HG03460 (cell line): ENCODE data around the gene CTCFL.

Experiments used
- ATAC-seq: cut with Tn5 transposase; IDR thresholded peaks from one replicate; pipeline ENCODE4 v1.9.1; 2021; ENCODE audit not compliant: unreplicated experiment

The CTCFL gene

DNA sequence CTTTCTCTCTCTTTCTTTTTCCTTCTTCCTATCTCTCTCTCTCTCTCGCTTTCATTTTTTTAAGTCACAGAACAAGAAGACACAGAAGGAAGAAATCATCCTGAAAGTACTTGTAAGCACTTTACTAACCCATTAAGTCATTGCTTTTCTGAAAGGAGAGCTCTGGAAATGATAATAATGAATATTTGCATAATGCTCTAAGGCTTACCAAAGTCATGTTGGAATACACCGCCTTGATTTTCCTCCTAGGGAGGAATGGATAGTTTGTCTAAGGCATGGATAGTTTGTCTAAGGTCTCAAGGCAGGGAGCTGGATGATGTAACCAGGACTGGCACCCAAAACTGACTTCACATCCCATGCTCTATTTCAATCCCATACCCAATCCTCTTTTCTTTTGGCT, 12.9 kb upstream of the CTCFL start:
- ATAC-seq, result no peak

DNA sequence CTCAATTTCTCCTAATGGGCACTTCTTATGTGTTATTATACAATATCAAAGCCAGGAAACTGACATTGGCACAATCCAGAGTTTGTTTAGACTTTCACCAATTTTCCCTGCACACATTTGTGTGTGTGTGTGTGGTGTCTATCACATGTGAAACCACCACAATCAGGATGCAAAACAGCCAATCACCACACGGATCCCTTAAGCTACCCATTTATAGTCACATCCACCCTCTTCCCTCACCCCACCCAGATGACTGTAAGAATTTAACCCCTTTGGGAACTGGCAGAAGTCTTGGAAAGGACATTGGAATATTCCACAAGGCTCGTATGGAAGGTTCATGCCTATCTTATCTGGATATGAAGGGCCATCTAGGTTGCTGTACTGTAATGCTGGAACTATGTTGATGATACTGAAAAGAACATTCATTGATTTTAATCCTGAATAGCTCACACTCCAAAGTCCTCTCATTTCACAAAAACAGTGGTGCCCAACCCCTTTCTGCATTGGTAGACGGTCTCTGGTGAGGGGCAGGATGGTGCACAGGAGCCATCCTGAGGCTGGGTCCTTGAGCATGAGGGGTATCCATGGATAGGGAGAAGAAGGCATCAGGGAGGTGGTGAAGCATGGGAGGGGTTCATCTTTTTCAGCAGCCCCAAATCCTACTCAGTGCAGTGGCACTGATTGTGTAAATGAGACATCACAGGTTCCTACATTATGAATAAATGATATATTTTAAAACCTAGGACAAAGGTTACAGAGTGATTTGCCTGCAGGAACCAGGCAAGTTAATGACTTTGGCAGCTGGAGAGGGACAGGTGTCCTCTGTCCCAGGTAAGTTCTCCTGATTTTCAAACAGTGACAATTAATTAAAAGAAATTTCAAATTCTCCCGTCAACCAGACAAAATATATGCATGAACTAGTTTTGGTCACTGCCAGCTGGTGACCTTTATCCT, 12.1 kb upstream of the CTCFL start:
- no peak for ATAC-seq

DNA sequence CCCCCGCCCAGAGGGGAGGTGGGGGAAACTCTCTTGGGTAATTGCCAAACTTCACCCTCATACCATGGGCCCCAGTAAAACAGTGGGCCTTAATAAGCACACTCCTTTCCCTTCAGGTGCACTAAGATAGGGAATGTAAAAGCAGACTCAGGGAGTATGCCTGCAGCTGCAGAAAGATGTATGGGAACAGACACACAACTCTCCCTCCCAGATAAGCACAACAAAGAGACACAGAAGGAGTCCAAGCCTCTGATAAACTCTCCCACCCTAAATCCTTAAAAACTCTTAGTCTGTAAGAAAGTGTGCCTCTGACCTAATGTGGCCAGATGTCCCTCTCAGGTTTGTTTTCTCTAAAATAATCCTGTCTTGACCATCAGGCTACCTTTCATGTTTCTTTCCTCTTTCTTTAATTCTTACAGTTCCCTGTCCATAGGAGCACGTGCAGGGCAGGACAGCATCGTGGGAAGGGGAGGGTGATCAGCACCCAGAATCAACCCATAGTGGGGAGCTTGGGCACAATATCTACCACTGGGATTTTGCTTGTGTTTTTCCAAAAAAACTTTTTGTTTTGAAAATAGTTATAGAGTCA, 11.3 kb upstream of the CTCFL start:
- no peak for ATAC-seq

DNA sequence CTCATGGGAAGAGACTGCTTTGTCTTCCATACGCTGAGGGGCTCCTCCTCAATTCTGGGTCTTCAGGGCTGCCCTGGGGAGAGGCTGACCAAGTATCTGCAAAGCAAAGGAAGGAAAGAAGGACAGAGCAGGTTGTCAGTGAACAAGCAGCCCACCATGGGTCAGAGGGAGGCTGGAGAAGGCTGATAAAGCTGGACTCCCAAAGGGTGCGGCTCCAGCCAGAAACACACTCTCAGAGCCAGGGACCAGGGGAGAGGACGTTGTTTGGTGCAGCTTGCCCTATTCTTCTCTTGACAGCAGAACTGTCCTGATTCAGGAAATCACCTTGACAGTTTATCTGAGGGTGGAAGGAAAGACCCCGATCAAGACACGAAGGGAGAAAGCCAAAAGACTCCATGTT, 10.4 kb upstream of the CTCFL start:
- ATAC-seq, result no peak

DNA sequence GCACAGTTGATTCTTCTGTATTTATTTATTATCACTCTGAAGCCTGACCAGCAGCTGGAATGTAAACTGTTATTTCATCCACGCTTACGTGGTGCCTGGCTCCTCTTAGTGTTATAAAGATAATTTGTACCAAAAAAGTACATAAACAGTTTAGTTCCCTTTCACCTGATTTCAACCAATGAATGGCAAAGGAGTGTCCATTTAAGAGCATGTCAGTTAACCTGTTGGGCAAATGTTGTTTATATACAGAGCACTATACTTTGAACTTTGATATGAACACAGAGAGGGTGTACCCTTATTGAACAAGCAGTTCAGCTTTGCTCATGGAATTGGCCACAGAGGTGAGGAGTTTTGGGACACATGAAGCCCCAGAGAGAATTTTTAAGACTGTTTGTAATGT, 7.2 kb upstream of the CTCFL start:
- no peak for ATAC-seq

DNA sequence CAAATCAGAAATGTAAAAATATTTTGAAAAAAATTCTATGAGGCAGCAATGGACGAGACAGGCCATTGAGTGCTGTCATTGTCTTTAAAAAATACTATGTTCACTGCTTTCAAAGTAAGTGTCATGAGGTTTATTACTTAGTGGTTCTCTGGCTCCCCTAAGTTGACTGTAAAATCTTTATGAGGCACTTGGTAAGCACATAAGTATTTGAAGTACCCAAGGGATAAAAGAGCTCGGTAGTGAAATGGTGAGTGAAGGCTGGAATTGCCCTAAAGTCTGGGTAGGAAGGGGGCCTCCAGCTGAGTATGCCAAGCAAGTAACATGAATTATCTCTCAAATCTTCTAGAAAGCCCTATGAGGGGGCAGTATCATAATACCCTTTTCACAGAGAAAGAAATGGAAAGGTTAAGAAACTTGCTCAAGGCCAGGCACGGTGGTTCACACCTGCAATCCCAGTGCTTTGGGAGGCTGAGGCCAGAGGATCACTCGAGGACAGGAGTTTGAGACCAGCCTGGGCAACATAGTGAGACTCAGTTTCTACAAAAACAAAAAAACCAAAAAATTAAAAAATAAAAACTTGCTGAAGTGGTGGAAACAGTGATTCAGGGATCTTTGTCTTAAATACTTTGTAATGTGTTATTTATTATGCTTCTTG, 5.5 kb upstream of the CTCFL start:
- no peak for ATAC-seq

DNA sequence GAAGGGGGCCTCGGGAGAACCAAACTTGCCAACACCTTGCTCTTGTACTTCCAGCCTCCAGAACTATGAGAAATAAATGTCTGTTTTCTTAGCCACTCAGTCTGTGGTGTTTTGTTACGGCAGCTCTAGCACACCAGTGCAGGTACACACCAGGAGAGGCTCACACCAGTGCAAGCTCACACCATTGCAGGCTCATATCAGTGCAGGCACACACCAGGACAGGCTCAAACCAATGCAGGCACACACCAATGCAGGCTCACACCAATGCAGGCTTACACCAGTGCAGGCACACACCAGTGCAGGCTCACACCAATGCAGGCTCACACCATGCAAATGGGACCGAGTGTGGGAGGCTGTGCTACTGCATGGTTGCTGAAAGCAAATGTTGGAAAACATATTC, 4.9 kb upstream of the CTCFL start:
- ATAC-seq, result no peak

DNA sequence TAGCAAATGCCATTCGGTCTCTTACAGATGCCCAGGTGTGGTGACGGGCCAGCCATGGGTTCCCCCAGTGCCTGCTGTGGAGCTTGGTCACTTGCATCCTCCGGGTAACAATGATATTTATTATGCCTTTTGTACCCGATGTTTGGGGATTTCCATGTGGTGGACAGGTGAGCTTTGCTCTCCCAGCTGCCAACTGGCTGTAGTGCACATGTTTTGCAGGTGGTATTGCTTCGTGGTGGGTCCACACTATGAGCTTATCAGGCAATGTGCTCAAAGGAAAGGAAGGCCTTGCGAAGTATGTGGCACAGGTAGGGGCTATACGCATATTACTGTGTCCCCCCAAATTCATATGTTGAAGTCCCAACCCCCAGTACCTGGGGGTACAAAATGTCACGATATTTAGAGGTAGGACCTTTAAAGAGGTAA, 4.2 kb upstream of the CTCFL start:
- no peak for ATAC-seq

DNA sequence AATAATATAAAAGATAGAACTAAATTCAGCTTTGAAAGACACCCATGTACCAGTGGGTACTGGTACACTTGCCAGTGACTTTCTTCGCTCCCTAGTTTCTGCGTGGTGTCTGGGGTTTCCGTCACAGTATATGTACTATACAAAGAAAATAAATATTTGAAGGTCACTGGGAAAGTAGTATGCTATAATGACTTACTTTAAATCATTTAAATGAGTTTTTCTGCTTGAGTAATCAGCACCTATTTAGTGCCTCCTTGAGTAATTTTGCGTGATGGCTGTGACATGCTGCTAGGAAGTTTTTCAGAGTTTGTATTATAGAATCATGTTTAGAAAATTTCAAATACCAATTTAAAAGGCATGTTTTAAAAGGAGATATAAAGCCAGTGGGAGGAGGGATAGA, 3.2 kb upstream of the CTCFL start:
- no peak for ATAC-seq

DNA sequence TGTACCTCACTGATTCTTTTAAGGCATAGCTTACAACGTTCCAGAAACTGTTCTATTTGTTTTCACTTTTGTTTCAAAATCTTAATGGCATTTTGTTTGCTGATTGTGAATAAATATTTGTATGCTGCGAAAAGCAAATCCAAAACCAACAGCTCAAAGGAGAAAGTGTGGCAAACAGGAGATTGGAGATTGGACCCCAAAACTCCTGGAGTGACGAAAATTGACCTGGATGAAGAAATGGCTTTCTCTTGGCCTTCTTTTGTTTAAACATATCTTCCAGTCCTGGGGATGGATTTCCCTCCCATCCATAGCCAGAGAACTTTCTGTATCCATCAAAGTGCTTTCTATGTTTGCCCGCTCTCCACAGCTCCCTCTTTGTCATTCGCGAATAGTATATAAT, 2.8 kb upstream of the CTCFL start:
- ATAC-seq, result no peak

DNA sequence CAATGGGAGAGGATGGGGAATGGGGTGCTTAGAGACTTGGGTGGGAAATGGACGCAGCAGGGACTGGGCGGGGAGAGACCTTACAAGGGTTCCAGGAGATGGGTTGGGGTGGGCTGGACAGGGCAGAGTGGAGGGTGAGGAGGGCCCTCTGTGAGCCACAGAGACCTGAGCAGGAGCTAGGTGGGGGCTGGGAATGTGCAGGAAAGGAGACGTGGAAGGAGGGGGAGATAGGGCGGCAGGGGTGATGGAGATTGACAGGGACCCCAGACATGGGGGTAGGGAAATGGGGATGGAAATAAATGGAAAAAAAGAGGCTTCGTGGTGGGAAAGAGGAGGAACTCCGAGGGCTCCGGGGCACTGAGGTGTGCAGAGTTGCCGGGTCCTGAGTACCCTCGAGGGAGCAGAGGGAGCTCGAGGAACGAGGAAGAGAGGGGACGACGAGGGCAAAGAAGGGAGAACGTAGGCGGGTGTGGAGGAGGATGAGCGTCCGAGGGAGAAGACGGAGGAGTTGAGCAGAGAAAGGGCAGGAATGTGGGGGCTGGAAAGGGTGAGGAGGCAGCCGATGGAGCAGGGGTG, 2.0 kb upstream of the CTCFL start:
- no peak for ATAC-seq

DNA sequence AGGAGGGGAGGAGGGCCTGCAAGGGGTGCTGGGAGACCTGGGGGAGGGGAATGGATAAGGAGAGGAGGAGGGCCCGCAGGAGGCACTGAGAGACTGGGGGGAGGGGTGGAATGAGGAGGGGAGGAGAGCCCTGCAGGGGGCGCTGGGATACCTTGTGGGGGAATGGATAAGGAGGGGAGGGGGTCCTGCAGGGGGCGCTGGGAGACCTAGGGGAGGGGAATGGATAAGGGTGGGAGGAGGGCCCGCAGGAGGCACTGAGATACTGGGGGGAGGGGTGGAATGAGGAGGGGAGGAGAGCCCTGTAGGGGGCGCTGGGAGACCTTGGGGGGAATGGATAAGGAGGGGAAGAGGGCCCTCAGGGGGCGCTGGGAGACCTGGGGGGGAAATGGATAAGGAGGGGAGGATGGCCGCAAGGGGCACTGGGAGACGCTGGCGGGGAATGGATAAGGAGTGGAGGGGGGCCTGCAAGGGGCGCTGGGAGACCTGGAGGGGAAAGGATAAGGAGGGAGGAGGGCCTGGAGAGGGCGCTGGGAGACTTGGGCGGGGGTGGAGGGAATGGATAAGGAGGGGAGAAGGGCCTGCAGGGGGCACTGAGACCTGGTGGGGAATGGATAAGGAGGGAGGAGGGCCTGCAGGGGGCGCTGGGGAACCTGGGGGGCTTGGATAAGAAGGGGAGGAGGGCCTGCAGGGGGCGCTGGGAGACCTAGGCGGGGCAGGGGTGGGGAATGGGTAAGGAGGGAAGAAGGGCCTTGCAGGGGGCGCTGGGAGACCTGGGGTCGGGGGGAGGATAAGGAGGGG, 1.3 kb upstream of the CTCFL start:
- no peak for ATAC-seq

DNA sequence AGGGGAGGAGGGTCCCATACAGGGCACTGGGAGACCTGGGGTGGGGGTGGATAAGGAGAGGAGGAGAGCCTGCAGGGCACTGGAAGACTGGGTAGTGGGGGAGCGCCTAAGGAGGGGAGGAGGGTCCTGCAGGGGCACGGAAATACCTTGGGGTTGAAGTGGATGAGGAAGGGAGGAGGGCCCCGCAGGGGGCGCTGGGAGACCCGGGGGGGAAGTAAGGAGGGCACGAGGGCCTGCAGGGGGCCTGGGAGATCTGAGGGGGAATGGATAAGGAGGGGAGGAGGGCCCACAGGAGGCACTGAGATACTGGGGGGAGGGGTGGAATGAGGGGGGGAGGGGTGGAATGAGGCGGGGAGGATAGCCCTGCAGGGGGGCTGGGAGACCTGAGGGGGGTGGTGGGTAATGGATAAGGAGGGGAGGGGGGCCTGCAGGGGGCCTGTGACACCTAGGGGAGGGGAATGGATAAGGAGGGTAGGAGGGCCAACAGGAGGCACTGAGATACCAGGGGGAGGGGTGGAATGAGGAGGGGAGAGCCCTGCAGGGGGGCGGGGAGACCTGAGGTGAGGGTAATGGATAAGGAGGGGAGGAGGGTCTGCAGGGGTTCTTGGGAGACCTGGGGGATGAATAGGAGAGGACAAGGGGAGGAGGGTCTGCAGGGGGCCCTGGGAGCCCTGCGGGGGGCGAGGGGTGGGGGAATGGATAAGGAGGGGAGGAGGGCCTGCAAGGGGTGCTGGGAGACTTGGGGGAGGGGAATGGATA, 567 bp upstream of the CTCFL start:
- no peak for ATAC-seq

DNA sequence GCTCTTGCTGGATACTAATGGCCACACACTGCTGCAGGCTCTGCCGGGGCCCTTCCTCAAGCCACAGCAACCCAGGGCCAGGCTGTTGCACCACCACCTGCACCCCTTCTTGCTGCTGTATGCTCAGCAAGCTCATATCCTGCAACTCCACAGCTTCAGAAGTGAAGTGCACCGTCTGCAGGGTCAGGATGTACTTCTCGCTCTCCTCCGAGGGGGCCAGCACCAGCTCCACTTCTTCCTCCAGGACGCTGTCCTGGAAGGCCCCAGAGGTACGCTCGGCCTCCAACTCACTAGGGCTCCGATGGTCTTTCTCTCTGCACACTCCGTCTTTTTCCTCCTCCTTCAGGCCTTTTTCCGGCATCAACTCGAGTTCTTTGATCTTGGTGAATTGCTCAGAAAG, 1.2 kb downstream of the CTCFL start:
- ATAC-seq, result no peak

DNA sequence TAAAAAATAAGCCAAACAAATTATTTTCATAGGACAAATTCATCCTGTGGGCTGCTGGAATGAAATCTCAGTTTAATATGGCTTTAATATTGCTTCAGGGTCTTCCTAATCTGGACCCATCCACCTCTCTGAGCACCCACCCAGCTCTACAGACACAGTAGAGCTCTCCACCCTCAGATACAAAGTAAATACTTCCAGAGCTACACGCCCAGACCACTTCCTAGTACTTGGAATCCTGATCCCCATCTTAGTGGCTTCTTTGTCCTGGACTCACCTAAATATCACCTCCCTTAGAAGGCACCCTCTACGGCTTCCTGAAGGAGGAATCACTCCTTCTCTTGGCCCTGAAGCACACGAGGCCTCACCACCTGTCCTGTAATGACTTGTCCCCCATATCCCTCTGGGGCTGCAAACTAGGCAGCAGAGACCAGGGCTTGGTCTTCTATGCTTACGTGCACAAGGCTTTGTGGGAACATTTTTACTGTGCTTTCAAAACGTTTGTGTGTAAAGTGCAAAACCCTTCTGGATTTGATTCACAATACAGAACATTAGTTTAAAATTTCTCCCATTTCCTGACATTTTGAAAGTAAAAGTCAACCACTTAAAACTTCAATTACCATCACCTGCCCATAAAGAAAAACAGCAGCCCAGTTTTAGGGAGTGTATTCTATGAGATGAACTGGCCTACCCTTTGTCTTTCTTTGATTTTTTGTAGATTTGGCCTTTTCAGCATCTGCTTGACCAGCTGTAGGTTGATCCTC, 2.4 kb downstream of the CTCFL start:
- ATAC-seq, result no peak

DNA sequence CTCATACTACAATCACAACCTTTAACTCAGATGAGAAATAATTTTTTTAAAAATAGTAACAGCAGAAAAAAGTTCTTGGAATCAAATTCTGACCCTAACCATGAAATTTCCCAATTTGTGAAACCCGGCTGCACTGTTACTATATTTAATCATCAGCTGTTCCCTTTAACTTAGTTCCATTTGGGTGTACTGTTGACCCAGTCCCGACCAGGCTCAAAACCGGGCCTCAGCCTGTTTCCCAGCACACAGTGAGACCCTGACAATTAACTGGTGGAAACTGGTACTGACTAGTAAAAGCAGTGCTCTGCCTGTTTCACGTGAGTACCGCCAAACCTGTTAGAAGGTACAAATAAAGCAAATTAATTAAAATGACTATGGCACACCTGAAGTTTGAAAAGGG, 7.0 kb downstream of the CTCFL start:
- no peak for ATAC-seq

DNA sequence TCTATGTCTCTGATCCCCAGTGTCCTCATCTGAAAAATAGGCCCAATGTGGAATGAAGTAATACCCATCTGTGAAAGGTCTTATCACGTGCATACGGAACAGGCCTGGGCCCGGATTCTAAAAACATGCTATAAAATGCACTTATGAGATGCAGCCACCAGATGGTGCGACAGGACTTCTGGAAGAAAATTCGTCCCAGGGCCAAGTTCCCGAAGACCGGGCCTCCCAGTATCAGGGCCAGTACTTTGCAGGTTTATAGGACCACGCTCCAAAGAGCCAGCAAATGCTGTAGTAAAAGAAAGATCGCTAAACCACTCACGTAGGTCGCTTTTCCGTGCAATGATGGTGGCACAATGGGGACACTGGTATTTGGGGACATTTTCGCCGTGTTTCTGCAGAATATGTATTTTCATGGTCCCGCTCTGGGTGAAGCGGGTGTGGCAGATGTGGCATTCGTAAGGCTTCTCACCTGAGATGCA, 10.6 kb downstream of the CTCFL start:
- ATAC-seq, result no peak

DNA sequence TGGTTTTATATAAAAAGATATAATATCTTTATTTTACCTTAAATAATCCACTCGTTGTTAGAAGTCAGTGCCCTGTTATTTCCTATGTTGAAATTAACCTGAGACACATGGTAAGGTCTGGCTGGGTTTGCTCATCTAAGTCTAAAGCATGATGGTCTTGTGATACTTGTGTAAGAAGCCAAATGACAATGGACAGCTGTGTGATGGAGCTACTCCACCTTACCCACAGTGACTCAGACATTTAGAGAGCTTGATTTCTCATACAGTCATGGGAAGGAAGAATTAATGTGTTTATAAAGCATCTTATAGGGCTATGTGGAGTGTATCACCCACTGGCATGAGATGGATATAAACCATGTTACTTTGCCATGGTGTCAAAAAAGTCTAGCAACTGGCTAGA, 11.7 kb downstream of the CTCFL start:
- no peak for ATAC-seq

DNA sequence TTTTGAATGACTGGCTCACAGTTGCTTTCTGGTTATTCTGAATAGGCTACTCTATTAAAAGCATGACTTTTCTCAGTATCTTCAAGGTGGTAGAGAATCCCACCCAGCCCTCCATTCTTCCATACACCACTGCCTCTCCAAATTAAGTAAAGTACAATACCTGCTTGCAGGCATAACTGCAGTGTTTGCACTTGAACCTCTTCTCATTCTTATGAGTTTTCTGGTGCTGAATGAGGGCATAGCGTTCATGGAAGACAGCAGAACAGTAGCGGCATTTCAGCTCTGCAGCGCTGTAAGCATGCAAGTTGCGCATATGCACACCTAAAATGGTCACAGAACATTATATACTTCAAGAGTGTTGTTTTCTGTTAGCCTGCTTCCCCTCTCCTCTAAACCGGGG, 12.5 kb downstream of the CTCFL start:
- ATAC-seq, result no peak
